Measurements from ENCODE around the gene SETD7.

Gene SETD7

DNA sequence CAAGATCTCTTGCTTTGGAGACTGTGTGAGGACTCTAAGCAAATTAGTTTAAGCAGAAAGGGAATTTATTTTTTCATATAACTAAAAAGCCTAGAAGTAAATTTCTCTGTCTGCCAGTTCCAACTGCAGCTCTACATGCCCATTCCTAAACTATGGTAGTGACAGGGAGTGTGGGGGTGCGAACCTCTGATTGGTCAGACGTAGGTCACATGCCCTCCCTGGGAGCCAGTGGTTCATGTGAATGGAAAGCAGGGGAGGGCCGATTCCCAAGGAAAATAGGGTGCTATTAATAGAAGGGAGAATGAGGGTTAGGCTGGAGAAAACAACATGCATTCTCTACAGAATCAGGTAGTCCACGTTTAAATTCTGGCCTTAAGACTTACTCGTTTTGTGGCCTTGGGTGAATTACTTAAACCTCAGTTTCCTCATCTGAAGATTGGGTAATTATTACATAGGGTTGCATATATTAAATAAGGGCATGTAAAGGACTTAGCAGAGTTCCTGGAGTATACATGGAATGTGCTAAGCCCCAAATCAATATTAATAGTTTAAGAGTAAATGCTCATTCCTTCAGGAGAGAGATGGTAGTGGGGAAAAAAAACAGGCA lies 94.9 kb downstream of the SETD7 start:
- no peak for DNase-seq (ENCODE audit: extremely low read depth, low read depth)
- TF ChIP-seq, protein P1, sequence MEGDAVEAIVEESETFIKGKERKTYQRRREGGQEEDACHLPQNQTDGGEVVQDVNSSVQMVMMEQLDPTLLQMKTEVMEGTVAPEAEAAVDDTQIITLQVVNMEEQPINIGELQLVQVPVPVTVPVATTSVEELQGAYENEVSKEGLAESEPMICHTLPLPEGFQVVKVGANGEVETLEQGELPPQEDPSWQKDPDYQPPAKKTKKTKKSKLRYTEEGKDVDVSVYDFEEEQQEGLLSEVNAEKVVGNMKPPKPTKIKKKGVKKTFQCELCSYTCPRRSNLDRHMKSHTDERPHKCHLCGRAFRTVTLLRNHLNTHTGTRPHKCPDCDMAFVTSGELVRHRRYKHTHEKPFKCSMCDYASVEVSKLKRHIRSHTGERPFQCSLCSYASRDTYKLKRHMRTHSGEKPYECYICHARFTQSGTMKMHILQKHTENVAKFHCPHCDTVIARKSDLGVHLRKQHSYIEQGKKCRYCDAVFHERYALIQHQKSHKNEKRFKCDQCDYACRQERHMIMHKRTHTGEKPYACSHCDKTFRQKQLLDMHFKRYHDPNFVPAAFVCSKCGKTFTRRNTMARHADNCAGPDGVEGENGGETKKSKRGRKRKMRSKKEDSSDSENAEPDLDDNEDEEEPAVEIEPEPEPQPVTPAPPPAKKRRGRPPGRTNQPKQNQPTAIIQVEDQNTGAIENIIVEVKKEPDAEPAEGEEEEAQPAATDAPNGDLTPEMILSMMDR (IDR thresholded peaks at IDR 0.05; ENCODE audit: low read depth, low read length): no peak

- TF ChIP-seq, protein P1 (IDR thresholded peaks at IDR 0.05; ENCODE audit: low read depth, low read length): no peak
- no peak for DNase-seq (ENCODE audit: extremely low read depth, low read depth)
Measured at GRCh38 chr4:139460565-139460964, 95.5 kb downstream of the SETD7 start.

- DNase-seq (ENCODE audit: extremely low read depth, low read depth): no peak
Measured at GRCh38 chr4:139458999-139459398, 97.0 kb downstream of the SETD7 start.

GRCh38 chr4:139458543-139458942 lies 97.5 kb downstream of the SETD7 start:
- TF ChIP-seq, protein P1 (IDR thresholded peaks at IDR 0.05; ENCODE audit: low read depth, low read length): no peak
- no peak for DNase-seq (ENCODE audit: extremely low read depth, low read depth)

More at GRCh38 chr4:139458999-139459398, 97.0 kb downstream of the SETD7 start:
- TF ChIP-seq, protein P1 (IDR thresholded peaks at IDR 0.05; ENCODE audit: low read depth, low read length): no peak

GRCh38 chr4:139457318-139457717 lies 98.7 kb downstream of the SETD7 start:
- no peak for DNase-seq (ENCODE audit: extremely low read depth, low read depth)
- TF ChIP-seq, protein P1 (IDR thresholded peaks at IDR 0.05; ENCODE audit: low read depth, low read length): no peak

- DNase-seq (ENCODE audit: extremely low read depth, low read depth): no peak
- TF ChIP-seq, protein P1 (IDR thresholded peaks at IDR 0.05; ENCODE audit: low read depth, low read length): no peak
Measured at GRCh38 chr4:139455126-139455538, 100.9 kb downstream of the SETD7 start.

GRCh38 chr4:139454111-139455045 lies 101.6 kb downstream of the SETD7 start, which contains the start of gene RAB33B:
Gene RAB33B (plus strand): TSS chr4:139454121. CDS start chr4:139454196, 75 bp downstream.
- DNase-seq (ENCODE audit: extremely low read depth, low read depth): peak; percentile 79
- TF ChIP-seq, protein P1 (IDR thresholded peaks at IDR 0.05; ENCODE audit: low read depth, low read length): no peak

Measured in AG09319 (cell line).